ENCODE results near the gene CLEC12A.
A peak's percentile ranks its signal among the peaks of the same experiment; 100 is the strongest.

DNA sequence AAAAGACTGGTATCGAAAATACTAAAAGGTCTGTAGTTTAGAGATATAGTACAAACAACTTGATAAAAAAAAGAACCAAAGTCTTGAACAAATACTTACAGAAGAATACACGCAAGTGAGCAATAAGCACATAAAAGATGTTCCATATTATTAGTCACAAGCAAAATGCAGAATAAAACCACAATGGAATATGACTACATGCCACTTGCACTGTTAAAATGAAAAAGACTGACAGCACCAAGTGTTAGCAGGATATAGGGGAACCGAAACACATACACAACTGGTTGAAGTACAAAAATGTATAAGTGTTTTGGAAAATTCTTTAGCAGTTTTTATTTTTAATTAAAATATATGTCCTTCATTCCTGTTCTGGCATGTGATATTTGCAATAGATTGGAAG, 42.6 kb upstream of the CLEC12A start:
- TF ChIP-seq POLR2A (IDR thresholded peaks at IDR 0.05; ENCODE audit: low read depth, low read length) (no peak), TAF1 (IDR thresholded peaks at IDR 0.05; ENCODE audit: low read depth, low read length) (no peak), POLR2AphosphoS5 (IDR thresholded peaks at IDR 0.05; ENCODE audit: low read depth, low read length) (no peak), SPI1 (IDR thresholded peaks at IDR 0.05; ENCODE audit: low read depth, low read length) (peak; percentile 28; the same call in 1 of the 2 replicates), PAX5 (IDR thresholded peaks at IDR 0.05; ENCODE audit: insufficient read depth, low read length, severe bottlenecking) (no peak), POU2F2 (IDR thresholded peaks at IDR 0.05; ENCODE audit: low read depth, low read length) (no peak)
